SK-N-MC (cell line): ENCODE measurements around the gene CD300LF.

Experiments used
- EZH2 ChIP-seq: fragments of 200-600 bp; sonication (generic); IDR thresholded peaks from one replicate; pipeline ENCODE4 v1.6.1; 2017; ENCODE audit warnings: antibody characterized with exemption
- POLR2AphosphoS5 ChIP-seq: IDR thresholded peaks from 2 replicates; pipeline ENCODE4 v1.6.1; 2012; ENCODE audit warnings: mild to moderate bottlenecking, low read depth, low read length, borderline replicate concordance

GRCh38 chr17:74761931-74762330 lies 49.2 kb upstream of the CD300LF start:
- TF ChIP-seq POLR2AphosphoS5 (no peak), EZH2 (no peak)
